SU-DHL-6 (cell line): ENCODE results near the gene CRCP.

Experiments used
- CTCF ChIP-seq: fragments of 200-600 bp; sonication (generic); IDR thresholded peaks from one replicate; pipeline ENCODE4 v1.5.1; 2017; ENCODE audit warnings: antibody characterized with exemption, mild to moderate bottlenecking, low read length, moderate library complexity; ENCODE audit not compliant: insufficient read depth, poor library complexity, severe bottlenecking
- EZH2phosphoT487 ChIP-seq: fragments of 200-600 bp; sonication (generic), shearing (Covaris generic); conservative IDR thresholded peaks from 2 replicates; pipeline ENCODE4 v1.6.1; 2018; ENCODE audit warnings: mild to moderate bottlenecking, antibody characterized with exemption, low read length, moderate library complexity, mixed read lengths

DNA sequence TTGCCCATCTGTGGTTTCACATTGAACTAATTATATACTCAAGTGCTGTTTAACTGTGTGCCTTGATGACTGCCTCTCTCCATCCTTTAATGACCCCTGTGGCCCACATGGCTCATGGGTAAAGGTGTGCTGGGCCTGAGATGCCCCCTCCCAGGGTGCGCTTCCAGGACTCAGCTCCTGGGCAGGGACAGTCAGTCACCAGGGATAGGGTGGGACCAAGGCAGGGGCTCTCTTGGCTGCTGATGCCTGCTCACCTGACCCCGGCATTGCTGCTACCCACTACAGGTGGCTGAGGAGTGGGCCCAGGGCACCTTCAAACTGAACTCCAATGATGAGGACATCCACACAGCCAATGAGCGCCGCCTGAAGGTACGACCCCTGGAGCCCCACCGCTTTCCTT is 32.6 kb upstream of the CRCP start:
- no peak for TF ChIP-seq CTCF
- no peak for TF ChIP-seq EZH2phosphoT487
